H1 (cell line): Measurements from ENCODE around the gene RIPOR3. TPM values are rescaled to one million over a fixed set of nuclear protein-coding genes. Genes with fewer than 3 reads are reported as not detected.

ENCODE experiments used
- BACH1 ChIP-seq: IDR thresholded peaks from 2 replicates; pipeline ENCODE4 v1.6.1; 2012; ENCODE audit warnings: low read length, improper control_type of control experiment
- EGR1 ChIP-seq: IDR thresholded peaks from 2 replicates; pipeline ENCODE4 v1.6.1; 2011; ENCODE audit warnings: low read depth, low read length, borderline replicate concordance
- KDM5A ChIP-seq: fragments of 200-600 bp; IDR thresholded peaks from 2 replicates; pipeline ENCODE4 v1.7.1; 2012; ENCODE audit warnings: mild to moderate bottlenecking, low read length, inconsistent platforms, mixed read lengths
- MAFK ChIP-seq: IDR thresholded peaks from 2 replicates; pipeline ENCODE4 v1.6.1; 2012; ENCODE audit warnings: low read depth, mild to moderate bottlenecking, improper control_type of control experiment, low read length
- PHF8 ChIP-seq: fragments of 200-600 bp; sonication (generic); conservative IDR thresholded peaks from 2 replicates; pipeline ENCODE4 v1.7.1; 2012; ENCODE audit warnings: low read depth, mild to moderate bottlenecking, inconsistent platforms, low read length, moderate library complexity
- SP1 ChIP-seq: IDR thresholded peaks from 2 replicates; pipeline ENCODE4 v1.6.1; 2011; ENCODE audit warnings: low read depth, low read length
- polyA plus RNA-seq, 7 experiments: library from polyadenylated mRNA; depleted of rRNA in 3 of 7; stranded (reverse) in 5 of 7; unstranded in 2 of 7; fragments of >200 nt in 5 of 7; fragments of 200-250 nt in 2 of 7; gene quantifications; 1 replicate in 5 of 7; 2 replicates in 1 of 7; 4 replicates in 1 of 7; pipeline versions ENCODE4 v1.2.1 to v1.2.3, GENCODE V29; 2011 to 2013; ENCODE audit warnings: missing spikeins in 2 of 7, mixed read lengths in 2 of 7
- total RNA-seq: library from RNA; stranded (reverse); fragmentation: NEBNext Ultra II Directional; extraction: Animal tissue kit (Norgen Biotek cat#: 25700); gene quantifications from 2 replicates; pipeline ENCODE4 v1.2.1, GENCODE V29; 2021

Gene RIPOR3
- total and polyA plus RNA-seq, 2 of the 8 experiments (the other 6 are each of a cell fraction or from before 2014, with no cell fraction given), result 3.6 to 4.5 TPM

GRCh38 chr20:50716518-50716917, 25.2 kb upstream of the RIPOR3 start (continued):
- TF ChIP-seq SP1 (no peak), PHF8 (no peak), EGR1 (no peak), MAFK (no peak), KDM5A (no peak), BACH1 (no peak)
- TF ChIP-seq, all 59 proteins: peak for 0
